Limb (tissue), 2 donors: ENCODE data around the gene UPK3BL1.
"Not testable (repeated sequence)": the region's sequence is repeated elsewhere in the genome, so short reads cannot be mapped to it uniquely, and the experiment has no call there.

Experiments used
- DNase-seq, 2 donors: peaks; one replicate each; pipeline ENCODE4 v3.0.0-alpha.2; 2016; ENCODE audit errors: extremely low spot score in 2 of 2

UPK3BL1 gene

DNA sequence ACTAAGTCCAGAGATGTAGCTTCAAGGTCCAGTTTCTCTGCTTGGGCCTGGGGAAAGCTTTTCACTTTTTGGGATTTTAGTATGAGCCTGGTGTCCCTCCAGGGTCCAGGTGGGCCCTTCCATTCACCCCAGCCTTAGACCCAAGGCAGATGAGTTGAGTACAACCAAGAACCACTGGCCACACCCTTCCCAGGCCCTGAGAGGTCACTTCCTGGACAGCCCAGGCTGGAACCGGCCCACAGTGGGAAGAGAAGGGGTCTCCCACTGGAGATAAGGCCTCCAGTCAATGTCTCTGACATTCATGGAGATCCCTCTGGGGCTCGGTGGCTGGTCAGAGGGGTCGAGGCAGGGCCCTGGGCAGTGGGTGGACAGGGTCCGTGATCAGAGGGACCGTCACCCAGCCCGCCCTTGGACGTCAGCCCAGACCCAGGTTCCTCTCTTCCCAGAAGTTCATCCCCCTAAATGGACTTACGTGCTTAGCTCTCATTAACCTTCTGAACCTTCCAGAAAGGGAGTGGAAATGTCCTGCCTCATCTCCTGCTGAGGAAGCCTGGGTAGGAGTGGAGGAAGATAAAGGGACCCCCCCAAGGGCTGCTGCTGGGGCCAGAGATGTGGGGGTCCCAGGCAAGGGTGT, 15.2 kb downstream of the UPK3BL1 start:
- DNase-seq = not testable (repeated sequence)

DNA sequence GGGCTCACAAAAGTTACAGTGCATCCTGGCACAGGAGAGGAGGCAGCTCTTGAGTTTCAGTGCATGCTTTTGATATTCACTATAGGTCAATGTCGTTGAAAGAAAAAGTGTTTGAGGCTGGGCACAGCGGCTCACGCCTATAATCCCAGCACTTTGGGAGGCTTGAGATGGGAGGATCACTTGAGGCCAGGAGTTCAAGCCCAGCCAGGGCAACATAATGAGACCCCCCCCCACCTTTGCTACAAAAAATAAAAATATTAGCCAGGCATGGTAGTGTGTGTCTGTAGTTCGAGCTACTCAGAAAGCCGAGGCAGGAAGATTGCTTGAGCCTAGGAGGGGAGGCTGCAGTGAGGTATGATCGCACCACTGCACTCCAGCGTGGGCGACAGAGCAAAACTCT, 24.5 kb downstream of the UPK3BL1 start:
- DNase-seq = peak in 1 of 2 donors; percentile 20

DNA sequence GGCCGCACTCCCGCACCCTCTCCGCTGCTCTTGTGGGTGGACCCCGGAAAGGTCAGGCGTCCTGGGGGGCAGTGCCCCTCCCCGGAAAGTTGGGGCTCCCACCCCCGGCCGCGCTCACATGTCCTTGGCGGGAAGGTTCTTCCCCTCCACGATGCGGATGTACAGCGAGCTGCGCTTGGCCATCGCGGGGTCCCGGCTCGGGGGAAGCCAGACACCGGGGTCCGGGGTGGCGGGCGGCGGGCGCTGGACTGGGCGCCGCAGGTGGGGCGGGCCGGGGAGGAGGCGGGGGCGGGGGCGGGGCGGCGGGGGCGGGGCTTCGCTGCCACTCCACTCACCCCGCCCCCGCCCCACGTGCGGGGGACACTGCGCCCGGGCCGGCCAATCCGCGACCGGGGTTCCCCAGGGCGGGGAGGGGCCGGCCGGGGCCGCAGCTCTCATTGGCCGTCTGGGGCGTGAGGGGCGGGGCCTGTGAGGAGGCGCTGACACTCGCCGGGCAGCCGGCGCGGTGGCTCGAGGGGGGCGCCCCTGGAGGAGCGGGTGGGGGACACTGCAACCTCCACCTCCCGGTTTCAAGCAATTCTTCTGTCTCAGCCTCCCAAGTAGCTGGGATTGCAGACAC, 26.0 kb downstream of the UPK3BL1 start, which contains the start of gene RASA4:
Gene RASA4, minus strand, starts transcription at position 250 of the 619 bp plus-strand sequence. Its CDS starts 67 bp downstream, at position 183.
- peak in 1 of 2 donors; percentile 80 for DNase-seq

DNA sequence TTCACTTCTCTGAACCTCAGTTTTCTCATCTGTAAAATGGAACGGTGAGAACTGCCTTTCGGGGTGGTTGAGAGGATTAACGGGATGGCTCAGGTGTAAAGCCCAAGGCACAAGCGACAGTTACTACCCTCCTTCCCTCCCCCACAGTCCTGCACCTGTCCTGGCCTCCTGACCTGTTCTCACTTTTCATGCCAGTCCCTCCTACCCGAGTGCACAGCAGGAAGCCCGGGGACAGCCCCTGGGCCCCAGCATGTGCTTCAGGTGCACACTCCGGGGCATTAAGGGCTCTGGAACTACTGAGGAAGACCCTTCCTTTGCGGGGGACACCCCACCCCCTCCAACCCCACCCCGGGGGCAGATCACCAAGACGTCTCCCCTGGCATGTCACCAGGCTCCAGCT, 26.7 kb downstream of the UPK3BL1 start:
- DNase-seq = not testable (repeated sequence)

DNA sequence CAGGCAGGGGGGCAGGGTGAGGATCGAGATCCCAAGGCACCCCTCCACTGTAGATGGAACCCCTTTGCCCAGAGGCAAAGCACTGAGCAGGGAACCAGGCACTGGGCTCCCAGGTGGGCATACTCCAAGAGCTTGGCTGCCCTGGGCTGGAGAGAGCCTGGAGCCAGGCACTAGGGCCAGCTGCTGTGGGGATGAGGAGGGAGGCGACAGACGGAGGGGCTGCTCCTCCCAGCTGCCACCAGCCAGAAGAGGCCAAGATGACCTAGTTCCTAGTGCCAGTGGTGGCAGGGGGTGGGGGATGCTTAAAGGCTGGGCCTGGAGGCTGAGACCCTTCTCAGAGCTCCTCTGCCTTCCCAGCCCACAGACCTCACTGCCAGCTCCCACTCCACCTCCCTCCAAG, 27.7 kb downstream of the UPK3BL1 start:
- not testable (repeated sequence) for DNase-seq

DNA sequence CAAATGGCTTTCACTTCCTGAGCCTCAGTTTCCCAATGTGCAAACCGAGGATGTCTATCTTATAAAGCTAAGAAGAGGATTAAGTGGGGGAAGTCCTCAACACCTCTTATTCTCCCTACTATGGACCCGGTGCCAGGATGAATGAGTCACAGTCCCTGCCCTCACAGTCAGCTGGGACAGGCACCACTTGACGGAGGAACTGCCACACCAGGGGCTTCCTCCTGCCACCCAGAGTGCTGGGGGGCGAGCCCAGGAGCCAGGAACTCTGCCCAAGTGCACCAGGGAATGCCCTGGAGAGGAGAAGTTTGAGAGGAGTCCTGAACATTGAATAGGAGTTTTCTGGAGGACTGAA, 28.3 kb downstream of the UPK3BL1 start:
- not testable (repeated sequence) for DNase-seq

DNA sequence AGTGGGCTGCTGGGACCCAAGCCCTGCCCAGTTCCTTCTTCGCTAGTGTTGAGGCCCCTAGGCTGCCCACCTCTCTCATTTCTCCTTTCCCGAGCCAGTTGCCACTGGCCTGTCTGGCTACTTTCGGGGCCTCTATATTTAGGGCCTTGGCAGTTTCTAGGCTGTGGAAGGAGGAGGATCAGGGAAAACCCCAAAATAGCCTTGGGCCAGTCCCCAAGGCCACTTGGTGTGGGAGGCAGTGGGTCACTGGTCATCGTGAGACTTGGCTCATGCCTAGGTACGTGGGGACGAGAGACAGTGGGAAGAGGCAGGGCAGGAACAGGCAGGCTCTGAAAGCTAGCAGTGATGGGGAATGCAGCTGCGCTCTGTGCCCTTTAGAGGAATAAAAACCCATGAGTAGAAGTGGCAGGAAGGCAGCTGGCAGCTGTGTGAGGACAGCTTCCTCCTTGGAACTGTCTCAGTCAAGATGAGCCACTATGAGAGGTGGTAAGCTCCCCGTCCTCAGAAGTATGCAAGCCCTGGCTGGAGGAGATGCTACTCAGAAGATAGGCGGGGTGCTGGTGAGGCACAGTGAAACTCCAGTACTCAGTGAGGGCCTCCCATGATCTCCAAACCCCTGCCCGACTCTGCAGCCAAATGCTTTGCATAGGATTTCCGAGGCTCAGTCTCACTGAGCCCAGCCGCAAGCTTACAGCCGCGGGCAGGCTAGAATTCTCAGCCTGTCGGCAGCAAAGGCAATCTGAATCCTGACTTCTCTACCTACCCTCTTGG, 28.8 kb downstream of the UPK3BL1 start:
- not testable (repeated sequence) for DNase-seq

DNA sequence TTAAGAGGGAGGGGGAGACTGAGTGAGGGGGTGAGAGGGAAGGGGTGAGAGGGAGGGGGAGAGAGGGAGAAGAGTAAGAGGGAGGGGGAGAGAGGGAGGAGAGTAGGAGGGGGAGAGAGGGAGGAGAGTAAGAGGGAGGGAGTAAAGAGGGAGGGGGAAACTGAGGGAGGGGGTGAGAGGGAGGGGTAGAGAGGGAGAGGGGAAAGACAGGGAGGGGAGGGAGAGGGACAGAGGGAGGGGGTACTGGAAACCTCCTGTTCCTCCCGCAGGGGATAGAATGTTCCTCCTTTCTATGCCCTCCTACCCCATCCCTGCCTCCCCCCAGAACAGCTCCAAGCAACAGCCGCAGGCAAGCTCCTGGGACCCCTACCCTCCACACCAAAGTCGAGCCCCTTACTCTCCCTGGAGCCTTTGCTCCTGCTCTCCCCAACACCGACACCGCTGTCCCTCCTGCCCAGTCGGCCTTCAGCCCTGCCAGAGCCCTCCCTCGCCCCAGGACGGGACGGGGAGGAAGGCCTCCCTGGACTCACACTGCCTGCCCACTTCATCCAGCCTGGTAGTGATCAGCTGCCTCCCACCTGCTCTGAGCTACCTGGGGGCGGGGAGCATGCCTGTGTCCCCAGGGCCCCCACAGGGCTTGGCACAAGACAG, 30.8 kb downstream of the UPK3BL1 start:
- DNase-seq = peak in 1 of 2 donors; percentile 70

DNA sequence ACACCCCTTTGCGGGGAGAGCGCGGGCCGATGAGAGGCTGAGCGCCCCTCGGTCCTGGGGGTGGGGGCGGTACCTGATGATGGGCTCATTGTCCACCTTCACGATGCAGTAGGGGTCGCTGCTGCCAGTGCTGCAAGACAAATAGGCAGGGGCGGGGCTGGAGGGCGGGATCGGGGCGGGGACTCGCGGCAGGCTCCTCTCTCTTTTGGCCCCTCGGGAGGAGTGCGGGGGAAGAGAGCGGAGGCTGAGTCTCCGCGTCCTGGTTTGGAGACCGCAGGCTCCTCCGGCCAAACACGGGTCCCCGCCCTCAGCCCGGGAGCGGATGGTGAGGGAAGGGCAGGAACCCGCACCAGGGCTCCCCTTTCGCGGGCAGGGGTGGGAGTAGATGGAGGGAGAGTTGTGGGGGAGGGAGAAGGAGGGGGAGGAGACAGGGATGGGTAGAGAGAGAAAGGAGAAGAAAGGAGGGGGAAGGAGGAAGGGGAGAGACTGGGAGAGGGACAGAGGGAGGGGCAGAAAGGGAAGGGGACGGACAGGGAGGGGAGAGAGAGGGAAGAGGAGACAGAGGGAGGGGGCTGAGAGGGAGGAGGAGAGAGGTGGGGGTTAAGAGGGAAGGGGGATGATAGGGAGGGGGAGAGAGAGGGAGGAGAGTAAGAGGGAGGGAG, 31.4 kb downstream of the UPK3BL1 start:
- not testable (repeated sequence) for DNase-seq

DNA sequence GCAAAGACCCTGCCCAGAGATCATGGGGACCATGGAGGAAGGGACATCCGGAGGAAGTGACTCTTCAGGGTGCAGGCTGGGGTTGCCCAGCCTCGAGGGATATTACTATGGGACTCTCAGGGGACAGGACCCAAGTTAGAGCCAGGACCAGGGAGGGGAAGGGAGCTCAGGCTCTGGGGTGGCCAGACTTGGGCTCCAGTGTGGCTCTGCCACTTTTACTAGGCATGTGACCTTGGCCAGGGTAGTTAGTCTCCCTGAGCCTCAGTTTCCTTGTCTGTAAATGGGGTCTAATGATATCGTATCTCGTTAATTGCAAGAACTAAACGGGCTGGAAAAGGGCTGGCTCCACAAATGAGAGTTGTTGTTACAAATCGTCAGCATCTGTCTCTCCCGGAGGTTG, 32.1 kb downstream of the UPK3BL1 start:
- not testable (repeated sequence) for DNase-seq

DNA sequence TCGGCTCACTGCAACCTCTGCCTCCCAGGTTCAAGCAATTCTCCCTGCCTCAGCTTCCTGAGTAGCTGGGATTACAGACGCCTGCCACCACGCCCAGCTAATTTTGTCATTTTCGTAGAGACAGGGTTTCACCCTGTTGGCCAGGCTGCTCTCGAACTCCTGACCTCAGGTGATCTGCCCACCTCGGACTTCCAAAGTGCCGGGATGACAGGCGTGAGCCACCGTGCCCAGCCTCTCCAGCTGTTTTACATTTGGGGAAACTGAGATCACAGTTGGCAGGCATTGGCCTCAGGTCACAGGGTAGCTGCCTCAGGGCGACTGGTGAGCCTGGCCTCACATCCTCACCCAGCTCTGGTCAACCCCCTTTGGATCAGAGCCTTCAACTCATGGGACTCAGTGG, 32.9 kb downstream of the UPK3BL1 start:
- DNase-seq = not testable (repeated sequence)

DNA sequence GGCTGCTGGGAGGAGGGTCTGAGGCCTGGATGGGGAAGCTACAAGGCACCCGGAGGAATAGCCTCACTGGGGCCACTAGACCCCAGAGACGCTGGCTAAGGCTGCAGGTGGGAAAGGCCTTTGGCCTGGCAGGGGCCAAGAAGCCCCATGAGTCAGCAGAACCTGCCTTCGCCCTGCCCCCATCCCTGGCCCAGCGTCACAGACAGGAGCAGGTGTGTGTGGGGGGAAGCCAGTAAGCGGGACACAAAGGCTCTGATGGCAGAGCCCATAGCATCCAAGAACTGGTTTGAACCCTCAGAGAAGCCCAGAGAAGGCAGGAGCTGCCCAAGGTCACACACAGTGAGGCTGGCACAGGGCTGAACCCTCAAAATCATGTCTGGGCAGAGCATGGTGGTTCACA, 35.7 kb downstream of the UPK3BL1 start:
- not testable (repeated sequence) for DNase-seq

DNA sequence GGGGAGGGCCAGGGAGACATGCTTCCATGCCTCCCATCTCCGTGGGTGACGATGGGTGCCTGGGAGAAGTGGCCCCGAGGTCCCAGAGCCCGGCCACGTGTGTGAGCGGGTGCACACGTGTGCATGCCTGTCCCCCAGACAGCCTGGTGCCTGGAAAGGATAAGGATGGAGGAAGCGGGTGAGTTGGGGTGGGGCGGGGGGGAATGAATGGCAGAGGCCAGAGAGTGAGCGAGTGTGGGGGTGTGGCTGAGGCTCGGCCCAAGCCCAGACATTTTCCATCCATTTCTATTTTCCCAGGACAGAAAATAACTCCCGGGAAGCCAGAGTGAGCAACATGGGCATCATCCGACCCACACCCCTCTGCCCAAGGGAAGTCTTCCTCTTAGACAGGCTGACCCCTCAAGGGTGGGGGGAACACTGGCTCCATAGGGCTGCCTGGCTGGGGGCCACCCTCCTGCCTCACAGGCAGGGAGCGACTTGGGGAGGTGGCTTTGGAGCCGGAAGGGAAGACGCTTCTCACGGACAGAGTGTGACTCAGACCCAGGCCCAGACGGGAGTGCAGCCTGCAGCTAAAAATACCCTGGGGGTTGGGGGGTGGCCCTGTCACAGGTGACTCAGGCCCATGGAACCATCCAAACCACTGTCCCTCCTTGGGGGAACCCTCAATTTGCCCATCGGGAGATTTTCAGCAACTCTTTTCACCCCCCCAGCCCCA, 38.0 kb downstream of the UPK3BL1 start:
- DNase-seq = not testable (repeated sequence)

DNA sequence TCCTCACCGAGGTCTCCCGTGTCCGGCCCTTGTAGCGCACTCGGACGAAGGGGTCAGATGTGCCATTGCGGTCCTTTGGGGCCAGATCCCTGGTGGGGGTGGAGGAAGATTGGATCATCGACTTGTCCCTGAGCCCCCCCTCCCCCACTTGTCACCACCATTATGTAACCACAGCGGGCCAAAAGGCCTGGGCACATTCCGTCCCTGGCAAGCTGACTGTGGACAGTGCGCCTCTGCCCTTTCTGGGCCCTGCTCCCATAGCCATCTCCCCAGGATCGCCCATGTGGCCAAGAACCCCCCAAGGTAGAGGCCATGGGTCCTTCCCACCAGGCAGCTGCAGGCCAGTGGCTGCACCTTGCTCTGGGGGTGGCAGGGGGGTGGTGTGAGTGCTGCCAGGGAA, 40.3 kb downstream of the UPK3BL1 start:
- DNase-seq = not testable (repeated sequence)

DNA sequence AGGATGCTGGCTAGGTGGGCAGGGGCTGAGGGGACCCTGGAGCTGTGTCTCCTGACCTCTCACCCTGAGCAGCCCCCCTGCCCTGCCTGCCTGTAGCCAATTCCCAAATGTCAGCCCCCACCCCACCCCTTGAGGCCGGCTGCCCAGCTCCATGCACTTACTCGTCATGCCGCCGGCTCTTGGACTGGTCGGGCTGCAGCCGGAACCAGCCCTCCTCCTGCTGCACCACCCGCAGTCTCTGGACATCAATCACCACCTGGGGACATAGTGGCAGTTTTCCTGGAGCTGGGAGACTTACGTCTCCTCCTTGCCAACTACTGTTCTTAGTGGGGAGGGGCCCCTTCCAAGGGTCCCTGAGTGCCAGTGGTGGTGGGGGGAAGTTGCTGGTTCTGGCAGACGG, 42.9 kb downstream of the UPK3BL1 start:
- not testable (repeated sequence) for DNase-seq

DNA sequence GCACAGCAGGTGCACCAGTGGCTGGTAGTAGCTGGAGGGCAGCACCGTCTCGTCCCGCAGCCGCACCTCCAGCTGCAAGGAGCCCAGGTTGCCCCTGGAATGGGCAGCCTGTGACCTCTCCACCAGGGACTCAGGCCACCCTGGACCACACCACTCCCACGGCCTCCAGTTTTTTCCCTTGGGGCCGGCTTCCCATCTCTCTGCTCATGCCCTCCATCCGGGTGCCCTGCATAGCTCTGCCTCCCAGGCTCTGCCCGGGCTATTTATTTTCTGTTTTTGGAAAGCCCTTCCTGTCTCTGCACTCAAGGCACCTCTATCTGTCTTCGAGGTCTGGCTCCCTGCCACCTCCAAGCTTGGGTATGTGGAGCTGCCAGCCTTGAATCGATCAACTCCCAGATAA, 46.6 kb downstream of the UPK3BL1 start:
- DNase-seq = not testable (repeated sequence)

DNA sequence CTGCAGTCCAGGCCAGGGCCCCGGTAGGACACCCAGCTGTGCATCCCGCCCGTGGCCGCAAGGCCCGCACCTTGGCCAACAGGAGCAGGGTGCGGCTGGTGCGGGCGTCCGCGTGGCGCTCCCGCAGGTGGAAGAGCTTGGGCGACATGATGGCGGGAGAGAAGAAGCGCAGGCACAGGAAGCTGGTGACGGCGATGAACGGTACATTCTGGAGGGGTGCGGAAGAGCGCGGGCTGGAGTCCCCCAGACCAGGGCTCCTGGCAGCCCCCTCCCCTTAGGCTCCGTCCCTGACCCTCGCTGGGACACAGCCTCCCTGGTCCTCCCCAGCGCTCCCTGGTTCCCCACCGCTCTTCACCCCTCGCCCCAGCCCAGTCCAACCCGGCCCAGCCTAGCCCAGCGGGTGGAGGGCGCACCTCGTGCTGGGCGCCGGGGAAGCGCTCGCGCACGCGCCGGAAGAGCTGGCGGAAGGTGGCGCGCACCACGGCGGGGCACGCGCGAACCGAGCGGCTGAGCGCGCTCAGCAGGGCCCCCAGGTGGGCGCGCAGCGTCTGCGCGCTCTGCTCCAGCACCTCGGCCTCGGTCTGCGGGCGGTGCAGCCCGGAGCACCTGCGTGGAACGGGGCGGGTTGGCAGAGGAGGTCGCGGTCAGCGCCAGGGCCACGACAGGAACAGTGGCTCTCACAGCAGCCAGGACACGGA, 48.8 kb downstream of the UPK3BL1 start:
- DNase-seq = not testable (repeated sequence)

DNA sequence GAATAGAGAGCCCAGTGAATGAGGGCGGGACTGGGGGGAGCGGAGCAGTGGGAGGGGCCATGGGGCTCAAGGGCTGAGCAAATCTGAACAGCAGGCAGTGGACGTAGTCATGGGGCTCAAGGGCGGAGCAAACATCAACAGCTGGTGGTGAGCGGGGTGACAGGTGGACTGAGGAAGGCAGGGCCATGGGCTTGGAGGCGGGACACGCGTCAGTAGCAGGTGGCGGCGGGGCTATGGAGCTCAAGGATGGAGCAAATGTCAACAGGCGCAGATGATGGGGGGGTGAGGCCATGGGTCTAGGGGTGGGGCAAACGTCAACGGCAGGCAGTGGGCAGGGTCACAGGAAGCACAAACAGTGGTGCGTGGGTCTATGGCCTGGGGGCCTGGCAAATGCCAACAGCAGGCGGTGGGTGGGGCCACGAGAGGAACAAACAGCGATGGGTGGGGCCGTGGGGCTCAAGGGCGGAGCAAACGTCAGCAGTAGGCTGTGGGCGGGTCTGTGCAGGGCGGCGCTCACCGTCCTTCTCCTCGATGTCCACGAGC, 50.0 kb downstream of the UPK3BL1 start:
- not testable (repeated sequence) for DNase-seq

DNA sequence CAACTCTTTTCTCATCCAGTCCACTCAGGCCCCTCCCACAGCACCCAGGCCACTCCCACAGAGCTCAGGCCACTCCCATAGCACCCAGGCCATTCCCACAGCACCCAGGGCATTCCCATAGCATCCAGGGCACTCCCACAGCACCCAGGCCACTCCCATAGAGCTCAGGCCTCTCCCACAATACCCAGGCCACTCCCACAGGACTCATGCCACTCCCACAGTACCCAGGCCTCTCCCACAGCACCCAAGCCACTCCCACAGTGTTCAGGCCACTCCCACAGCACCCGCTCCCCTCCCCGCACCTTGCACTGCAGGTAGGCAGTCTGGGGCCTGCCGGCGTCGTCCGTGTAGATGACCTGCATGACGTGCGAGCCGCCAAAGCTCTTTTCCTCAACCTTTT, 52.7 kb downstream of the UPK3BL1 start:
- DNase-seq = not testable (repeated sequence)
